Fibroblast of gingiva (primary cell): ENCODE data around the gene MROH2A.

Experiments used
- DNase-seq: peaks from one replicate; pipeline ENCODE4 v3.0.0-alpha.2; 2011; ENCODE audit warnings: low read depth

Gene MROH2A

GRCh38 chr2:233761040-233761769 lies 16.9 kb upstream of the MROH2A start:
- DNase-seq, result no peak

GRCh38 chr2:233764264-233764663 lies 13.9 kb upstream of the MROH2A start:
- DNase-seq, result no peak

GRCh38 chr2:233764761-233765160 lies 13.4 kb upstream of the MROH2A start:
- no peak for DNase-seq

- no peak for DNase-seq
Measured at GRCh38 chr2:233766416-233766815, 11.7 kb upstream of the MROH2A start.

GRCh38 chr2:233768076-233768475 lies 10.1 kb upstream of the MROH2A start:
- no peak for DNase-seq

- DNase-seq, result no peak
Measured at GRCh38 chr2:233769260-233769659, 8.9 kb upstream of the MROH2A start.

- no peak for DNase-seq
Measured at GRCh38 chr2:233772153-233772552, 6.0 kb upstream of the MROH2A start.

GRCh38 chr2:233772583-233772982 lies 5.5 kb upstream of the MROH2A start:
- no peak for DNase-seq

- no peak for DNase-seq
Measured at GRCh38 chr2:233773854-233774253, 4.3 kb upstream of the MROH2A start.

GRCh38 chr2:233775414-233775813 lies 2.7 kb upstream of the MROH2A start:
- no peak for DNase-seq

- no peak for DNase-seq
Measured at GRCh38 chr2:233779722-233780121, 1.6 kb downstream of the MROH2A start.

GRCh38 chr2:233780771-233781170 lies 2.6 kb downstream of the MROH2A start:
- DNase-seq, result no peak

GRCh38 chr2:233789554-233789953 lies 11.4 kb downstream of the MROH2A start:
- no peak for DNase-seq

- DNase-seq, result no peak
Measured at GRCh38 chr2:233791151-233791882, 13.2 kb downstream of the MROH2A start.

GRCh38 chr2:233791883-233792329 lies 13.8 kb downstream of the MROH2A start:
- DNase-seq, result no peak

GRCh38 chr2:233792720-233793119 lies 14.6 kb downstream of the MROH2A start:
- DNase-seq, result no peak

- DNase-seq, result no peak
Measured at GRCh38 chr2:233793465-233794127, 15.5 kb downstream of the MROH2A start.

- DNase-seq, result no peak
Measured at GRCh38 chr2:233794128-233794658, 16.1 kb downstream of the MROH2A start.

GRCh38 chr2:233795735-233796171 lies 17.6 kb downstream of the MROH2A start:
- DNase-seq, result no peak

GRCh38 chr2:233796254-233796653 lies 18.1 kb downstream of the MROH2A start:
- no peak for DNase-seq

GRCh38 chr2:233798335-233799086 lies 20.4 kb downstream of the MROH2A start:
- DNase-seq, result no peak

GRCh38 chr2:233799087-233799665 lies 21.0 kb downstream of the MROH2A start:
- no peak for DNase-seq
